Lower leg skin (tissue), 3 donors: ENCODE measurements around the gene ADARB2.

Experiments used
- POLR2A ChIP-seq, 2 donors: fragments of 450-650 bp; IDR thresholded peaks; one replicate each; pipeline ENCODE4 v1.6.1; 2016 to 2017; ENCODE audit warnings: antibody characterized with exemption in 2 of 2, mild to moderate bottlenecking in 1 of 2, moderate library complexity in 1 of 2
- TF ChIP-seq, protein P1 (sequence below), 3 donors: fragments of 450-650 bp; IDR thresholded peaks; one replicate each; pipeline ENCODE4 v1.5.1; 2016; ENCODE audit warnings: antibody characterized with exemption in 3 of 3, mild to moderate bottlenecking in 3 of 3, moderate library complexity in 2 of 3

DNA sequence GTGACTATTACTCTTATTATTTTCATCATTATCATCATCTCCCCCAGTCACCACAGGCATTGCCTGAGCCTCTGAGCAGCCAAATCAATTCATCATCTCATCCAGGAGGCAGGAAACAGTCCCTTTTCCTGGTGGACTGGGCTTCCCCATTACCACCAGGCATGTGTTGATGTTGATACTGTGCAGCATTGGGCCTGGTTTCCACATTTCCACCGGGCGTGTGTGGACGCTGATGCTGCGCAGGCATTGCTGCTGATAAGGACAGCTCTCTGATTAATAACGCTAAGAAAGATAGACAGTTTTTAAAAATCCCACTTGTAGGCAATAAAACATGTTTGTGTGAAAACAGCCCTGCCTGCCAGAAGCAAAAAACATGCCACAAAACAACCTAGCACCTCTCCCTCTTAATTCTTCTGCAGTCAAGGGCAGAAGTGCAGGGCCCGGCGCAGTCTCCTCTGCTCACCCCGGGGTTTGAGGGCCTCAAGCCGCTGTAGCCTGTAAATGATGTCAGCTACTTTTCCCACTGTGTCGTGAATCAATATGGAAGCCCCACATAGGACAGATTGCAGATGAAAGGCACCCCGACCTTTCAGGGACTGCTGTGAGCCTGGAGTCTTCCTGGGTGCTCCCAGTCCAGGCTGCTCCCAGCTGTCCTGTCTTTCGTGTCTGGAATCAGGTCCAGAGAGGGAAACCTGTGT lies 465.1 kb downstream of the ADARB2 start:
- TF ChIP-seq, protein P1, sequence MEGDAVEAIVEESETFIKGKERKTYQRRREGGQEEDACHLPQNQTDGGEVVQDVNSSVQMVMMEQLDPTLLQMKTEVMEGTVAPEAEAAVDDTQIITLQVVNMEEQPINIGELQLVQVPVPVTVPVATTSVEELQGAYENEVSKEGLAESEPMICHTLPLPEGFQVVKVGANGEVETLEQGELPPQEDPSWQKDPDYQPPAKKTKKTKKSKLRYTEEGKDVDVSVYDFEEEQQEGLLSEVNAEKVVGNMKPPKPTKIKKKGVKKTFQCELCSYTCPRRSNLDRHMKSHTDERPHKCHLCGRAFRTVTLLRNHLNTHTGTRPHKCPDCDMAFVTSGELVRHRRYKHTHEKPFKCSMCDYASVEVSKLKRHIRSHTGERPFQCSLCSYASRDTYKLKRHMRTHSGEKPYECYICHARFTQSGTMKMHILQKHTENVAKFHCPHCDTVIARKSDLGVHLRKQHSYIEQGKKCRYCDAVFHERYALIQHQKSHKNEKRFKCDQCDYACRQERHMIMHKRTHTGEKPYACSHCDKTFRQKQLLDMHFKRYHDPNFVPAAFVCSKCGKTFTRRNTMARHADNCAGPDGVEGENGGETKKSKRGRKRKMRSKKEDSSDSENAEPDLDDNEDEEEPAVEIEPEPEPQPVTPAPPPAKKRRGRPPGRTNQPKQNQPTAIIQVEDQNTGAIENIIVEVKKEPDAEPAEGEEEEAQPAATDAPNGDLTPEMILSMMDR (IDR thresholded peaks at IDR 0.05), result no peak
- no peak for TF ChIP-seq POLR2A (IDR thresholded peaks at IDR 0.05)
